Ishikawa (cell line): ENCODE data around the gene GET4.

ENCODE experiments used
- CREB1 ChIP-seq: IDR thresholded peaks from 2 replicates; pipeline ENCODE4 v1.6.1; 2012; ENCODE audit warnings: low read depth
- EP300 ChIP-seq: IDR thresholded peaks from 2 replicates; pipeline ENCODE4 v1.6.1; 2012; ENCODE audit warnings: borderline replicate concordance
- FOXM1 ChIP-seq: IDR thresholded peaks from 2 replicates; pipeline ENCODE4 v1.6.1; 2012; ENCODE audit warnings: low read depth, borderline replicate concordance
- REST ChIP-seq: IDR thresholded peaks from 2 replicates; pipeline ENCODE4 v1.6.1; 2012; ENCODE audit warnings: low read depth, mild to moderate bottlenecking
- YY1 ChIP-seq: IDR thresholded peaks from 2 replicates; pipeline ENCODE4 v1.6.1; 2012; ENCODE audit warnings: low read depth

- no peak for TF ChIP-seq CREB1
- TF ChIP-seq YY1: no peak
- TF ChIP-seq EP300: no peak
- no peak for TF ChIP-seq REST
- TF ChIP-seq FOXM1: no peak
Measured at GRCh38 chr7:904847-905246, 28.5 kb downstream of the GET4 start.
